Rectal smooth muscle tissue (tissue), 1 donor: Measurements from ENCODE around the gene AGAP1.

Experiments
- H3K27ac ChIP-seq: one replicate; pipeline ENCODE4 v1.7.0; 2013; ENCODE audit warnings: low read depth, low read length, inconsistent platforms
- H3K27me3 ChIP-seq: one replicate; pipeline ENCODE4 v1.7.0; 2013; ENCODE audit warnings: low read length; ENCODE audit not compliant: control insufficient read depth, insufficient read depth
- H3K36me3 ChIP-seq: one replicate; pipeline ENCODE4 v1.7.0; 2013; ENCODE audit warnings: low read length; ENCODE audit not compliant: control insufficient read depth, insufficient read depth
- H3K4me1 ChIP-seq: one replicate; pipeline ENCODE4 v1.7.0; 2013; ENCODE audit warnings: low read length; ENCODE audit not compliant: control insufficient read depth, insufficient read depth
- H3K4me3 ChIP-seq: one replicate; pipeline ENCODE4 v1.7.0; 2013; ENCODE audit warnings: low read length
- H3K9ac ChIP-seq: one replicate; pipeline ENCODE4 v1.7.0; 2013; ENCODE audit warnings: low read length

AGAP1 gene

DNA sequence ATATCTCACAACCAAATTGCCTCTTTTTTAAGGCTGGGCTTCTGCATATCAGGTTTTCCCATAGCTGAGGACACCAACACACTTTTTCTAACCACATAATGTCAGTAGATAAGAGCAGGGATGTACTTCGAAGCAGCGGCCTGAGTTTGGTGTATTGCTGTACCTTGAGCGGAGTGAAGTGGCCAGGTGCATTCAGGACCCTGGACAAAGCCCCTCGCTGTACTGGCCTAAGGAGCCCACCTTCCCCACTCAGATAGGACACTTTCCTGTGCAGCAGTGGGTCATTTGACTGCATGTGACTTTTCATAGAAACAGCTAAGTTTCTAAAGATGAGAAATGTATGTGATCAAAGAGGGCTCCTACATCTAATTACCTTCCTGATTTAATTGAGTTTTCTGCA is 461.8 kb downstream of the AGAP1 start:
- Histone ChIP-seq H3K36me3 (no peaks in the 10 kb centered on the region), H3K27ac (no peak overlapping the region), H3K9ac (no peak overlapping the region), H3K4me3 (no peak overlapping the region), H3K27me3 (no peaks in the 10 kb centered on the region), H3K4me1 (no peaks in the 10 kb centered on the region)

GRCh38 chr2:235956281-235956970 is 462.6 kb downstream of the AGAP1 start:
- Histone ChIP-seq H3K27ac (no peak overlapping the region), H3K36me3 (no peaks in the 10 kb centered on the region), H3K27me3 (no peaks in the 10 kb centered on the region), H3K4me3 (no peak overlapping the region), H3K4me1 (no peaks in the 10 kb centered on the region), H3K9ac (no peak overlapping the region)

- no peaks in the 10 kb centered on the region for H3K36me3 ChIP-seq
- no peak overlapping the region for H3K9ac ChIP-seq
- H3K27me3 ChIP-seq, result no peaks in the 10 kb centered on the region
- H3K27ac ChIP-seq, result no peak overlapping the region
- H3K4me3 ChIP-seq, result no peak overlapping the region
- no peaks in the 10 kb centered on the region for H3K4me1 ChIP-seq
Measured at GRCh38 chr2:235957251-235957650, 463.4 kb downstream of the AGAP1 start.

- H3K4me1 ChIP-seq, result no peaks in the 10 kb centered on the region
- no peak overlapping the region for H3K9ac ChIP-seq
- H3K27ac ChIP-seq, result no peak overlapping the region
- no peak overlapping the region for H3K4me3 ChIP-seq
- H3K27me3 ChIP-seq, result no peaks in the 10 kb centered on the region
- no peaks in the 10 kb centered on the region for H3K36me3 ChIP-seq
Measured at GRCh38 chr2:235958221-235958930, 464.5 kb downstream of the AGAP1 start.

GRCh38 chr2:235958931-235959410 is 465.1 kb downstream of the AGAP1 start:
- Histone ChIP-seq H3K4me3 (no peak overlapping the region), H3K27me3 (no peaks in the 10 kb centered on the region), H3K27ac (no peak overlapping the region), H3K36me3 (no peaks in the 10 kb centered on the region), H3K9ac (no peak overlapping the region), H3K4me1 (no peaks in the 10 kb centered on the region)

DNA sequence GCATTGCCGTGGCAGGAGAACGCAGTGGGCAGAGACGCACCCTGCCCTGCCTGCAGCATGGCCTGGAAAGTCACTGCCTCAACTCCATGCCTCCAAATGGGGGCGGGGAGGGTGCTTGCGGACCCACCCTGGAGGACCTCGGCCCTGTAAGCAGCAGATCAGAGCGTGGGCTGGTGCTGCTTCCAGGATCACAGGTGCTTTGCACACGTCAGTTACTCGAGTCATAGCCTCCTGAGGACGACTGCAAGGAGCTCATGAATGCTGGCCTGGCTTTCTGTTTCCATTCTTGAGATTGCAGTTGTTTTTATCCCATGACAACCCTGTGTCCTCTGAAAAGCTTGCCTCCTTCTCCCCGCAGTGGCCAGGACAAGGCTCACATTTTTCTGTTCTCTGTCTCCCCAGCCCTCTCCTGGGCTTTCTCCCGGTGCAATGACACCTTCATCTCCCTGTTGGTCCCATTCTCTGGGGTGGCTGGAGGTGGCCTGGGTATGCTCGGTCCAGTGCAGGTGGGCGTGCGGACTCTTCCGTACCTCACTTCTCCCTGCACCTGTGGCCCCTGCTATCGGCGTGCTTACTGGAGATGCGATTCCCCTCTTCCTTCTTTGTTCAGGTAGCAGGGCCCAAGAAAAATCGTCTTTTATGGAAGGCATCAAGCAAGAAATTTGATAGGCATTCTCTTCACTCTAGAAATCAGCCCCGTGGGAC is 466.3 kb downstream of the AGAP1 start:
- Histone ChIP-seq H3K27ac (no peak overlapping the region), H3K9ac (no peak overlapping the region), H3K36me3 (no peaks in the 10 kb centered on the region), H3K4me3 (no peak overlapping the region), H3K27me3 (no peaks in the 10 kb centered on the region), H3K4me1 (no peaks in the 10 kb centered on the region)

- no peak overlapping the region for H3K4me3 ChIP-seq
- no peak overlapping the region for H3K9ac ChIP-seq
- no peak overlapping the region for H3K27ac ChIP-seq
- no peaks in the 10 kb centered on the region for H3K27me3 ChIP-seq
- no peaks in the 10 kb centered on the region for H3K4me1 ChIP-seq
- no peaks in the 10 kb centered on the region for H3K36me3 ChIP-seq
Measured at GRCh38 chr2:235960716-235961640, 467.1 kb downstream of the AGAP1 start.

DNA sequence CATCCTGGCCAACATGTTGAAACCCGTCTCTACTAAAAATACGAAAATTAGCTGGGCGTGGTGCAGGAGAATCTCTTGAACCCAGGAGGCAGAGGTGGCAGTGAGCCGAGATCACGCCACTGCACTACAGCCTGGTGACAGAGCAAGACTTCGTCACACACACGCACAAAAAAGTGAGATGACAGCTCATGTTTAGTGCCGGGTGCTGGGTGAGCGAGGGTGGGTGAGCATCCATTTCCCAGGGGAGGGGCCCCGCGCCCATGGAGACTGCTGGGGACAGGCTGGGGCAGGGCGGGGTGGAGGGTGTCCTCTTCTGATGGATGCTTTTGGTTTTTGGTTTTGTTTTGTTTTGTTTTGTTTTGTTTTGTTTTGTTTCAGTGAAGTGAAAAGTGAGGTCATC is 467.9 kb downstream of the AGAP1 start:
- Histone ChIP-seq H3K9ac (no peak overlapping the region), H3K27me3 (no peaks in the 10 kb centered on the region), H3K27ac (no peak overlapping the region), H3K4me3 (no peak overlapping the region), H3K36me3 (no peaks in the 10 kb centered on the region), H3K4me1 (no peaks in the 10 kb centered on the region)

- Histone ChIP-seq H3K27ac (no peak overlapping the region), H3K9ac (no peak overlapping the region), H3K27me3 (no peaks in the 10 kb centered on the region), H3K4me1 (no peaks in the 10 kb centered on the region), H3K4me3 (no peak overlapping the region), H3K36me3 (peaks cover 4% of the 10 kb centered on the region)
Measured at GRCh38 chr2:235963853-235964577, 470.2 kb downstream of the AGAP1 start.

DNA sequence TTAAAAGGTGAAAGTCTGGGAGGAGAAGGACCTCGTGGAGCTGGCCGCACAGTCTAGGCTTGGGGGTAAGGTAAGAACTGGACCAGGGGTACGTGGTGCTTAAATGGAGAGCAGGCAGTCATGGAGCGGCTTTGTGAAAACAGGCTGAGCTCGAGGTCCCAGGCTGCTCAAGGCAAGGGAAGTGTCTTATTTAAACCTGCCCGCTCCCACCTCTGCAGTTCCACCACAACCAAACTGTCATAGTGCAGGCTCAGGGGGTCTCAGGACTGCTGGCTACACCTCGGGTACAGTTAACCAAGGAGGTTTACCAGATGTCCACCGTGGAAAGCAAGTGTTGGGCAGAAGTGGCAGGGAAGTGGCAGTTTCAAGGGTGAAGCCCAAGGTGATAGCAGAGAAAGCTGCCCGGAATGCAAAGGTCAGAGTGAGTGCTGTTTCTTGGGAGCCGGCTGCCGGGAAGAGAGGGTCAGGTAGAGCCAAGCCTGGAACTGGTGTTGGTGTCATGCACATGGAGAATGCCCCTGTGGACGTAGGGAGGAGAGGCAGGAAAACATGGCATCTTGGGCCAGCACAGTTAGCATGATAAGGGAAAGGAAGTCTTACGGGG is 471.0 kb downstream of the AGAP1 start:
- H3K36me3 ChIP-seq, result peaks cover 10% of the 10 kb centered on the region
- H3K4me1 ChIP-seq, result no peaks in the 10 kb centered on the region
- no peak overlapping the region for H3K27ac ChIP-seq
- no peak overlapping the region for H3K9ac ChIP-seq
- no peaks in the 10 kb centered on the region for H3K27me3 ChIP-seq
- H3K4me3 ChIP-seq, result no peak overlapping the region

DNA sequence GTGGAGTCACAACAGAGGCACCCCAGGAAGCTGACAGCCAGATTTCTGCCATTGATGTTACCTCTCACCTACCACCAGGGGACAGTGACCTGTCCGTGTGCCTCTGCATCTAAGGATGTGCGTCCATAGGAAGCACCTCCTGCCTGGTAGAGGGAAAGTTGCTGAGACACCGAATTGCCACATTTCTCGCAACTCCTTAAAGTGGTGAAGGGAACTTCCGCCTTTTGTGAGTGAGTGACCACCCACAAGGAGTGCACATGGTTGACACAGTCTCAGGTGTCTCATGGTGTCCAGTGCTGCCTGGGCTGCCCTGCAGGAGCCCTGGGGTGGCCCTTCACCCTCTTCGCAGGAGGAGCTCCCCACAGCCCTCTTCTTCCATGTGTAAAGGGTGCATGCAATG is 472.6 kb downstream of the AGAP1 start:
- H3K27me3 ChIP-seq, result no peaks in the 10 kb centered on the region
- H3K27ac ChIP-seq, result no peak overlapping the region
- no peaks in the 10 kb centered on the region for H3K4me1 ChIP-seq
- H3K4me3 ChIP-seq, result no peak overlapping the region
- no peak overlapping the region for H3K9ac ChIP-seq
- H3K36me3 ChIP-seq, result peaks cover 12% of the 10 kb centered on the region
